Upper lobe of left lung (tissue), 6 donors: ENCODE measurements around the gene CDK6. TPM values are rescaled to one million over a fixed set of nuclear protein-coding genes. Genes with fewer than 3 reads are reported as not detected.

Experiments used
- ATAC-seq, 2 donors: fragments of 200-7000 bp; cut with Tn5 transposase; one replicate each; pipeline ENCODE4 v1.9.1; 2022; ENCODE audit warnings: mild to moderate bottlenecking in 2 of 2, moderate library complexity in 2 of 2; ENCODE audit not compliant: low FRiP score in 2 of 2
- DNase-seq, 2 donors: peaks; one replicate each; pipeline ENCODE4 v3.0.0-alpha.2; 2019 to 2020
- H3K27ac ChIP-seq, 4 donors: fragments of 200-600 bp; sonication (generic); one replicate each; pipeline ENCODE4 v1.5.1; 2016 to 2019
- H3K27me3 ChIP-seq, 4 donors: fragments of 200-600 bp; sonication (generic); one replicate each; pipeline ENCODE4 v1.5.1; 2017 to 2019
- H3K36me3 ChIP-seq, 4 donors: fragments of 200-600 bp; sonication (generic); one replicate each; pipeline ENCODE4 v1.5.1; 2016 to 2019
- H3K4me1 ChIP-seq, 4 donors: fragments of 200-600 bp; sonication (generic); one replicate each; pipeline ENCODE4 v1.5.1; 2018 to 2019
- H3K4me3 ChIP-seq, 4 donors: fragments of 200-600 bp; sonication (generic); one replicate each; pipeline ENCODE4 v1.5.1; 2017 to 2019; ENCODE audit warnings: mild to moderate bottlenecking in 2 of 4, moderate library complexity in 1 of 4
- H3K9me3 ChIP-seq, 4 donors: fragments of 200-600 bp; sonication (generic); one replicate each; pipeline ENCODE4 v1.5.1; 2018 to 2019
- EP300 ChIP-seq, 4 donors: sonication (generic); formaldehyde crosslinking; IDR thresholded peaks; one replicate each; pipeline ENCODE4 v1.5.1; 2017; ENCODE audit warnings: antibody characterized with exemption in 4 of 4, control low read depth in 2 of 4
- POLR2A ChIP-seq, 4 donors: fragments of 450-650 bp; IDR thresholded peaks; one replicate each; pipeline ENCODE4 v1.5.1; 2016 to 2017; ENCODE audit warnings: antibody characterized with exemption in 4 of 4, mild to moderate bottlenecking in 2 of 4
- POLR2AphosphoS5 ChIP-seq, 2 donors: sonication (generic); formaldehyde crosslinking; IDR thresholded peaks; one replicate each; pipeline ENCODE4 v1.5.1; 2017; ENCODE audit warnings: antibody characterized with exemption in 2 of 2
- WGBS, 2 donors: methylation state at CpG; one replicate each; pipeline ENCODE4 v1.1.5; 2017 to 2018; 5-methylcytosine and 5-hydroxymethylcytosine counted together
- total RNA-seq, 6 donors: library from RNA; depleted of rRNA in 4 of 6; stranded (reverse); fragments of >200 nt in 4 of 6; gene quantifications; one replicate each; pipeline versions ENCODE4 v1.1.0 to v1.2.1, GENCODE V29; 2016 to 2021
- TF ChIP-seq, protein P1 (sequence below), 6 experiments: fragments of 450-650 bp in 4 of 6; fragments of 200-600 bp in 2 of 6; sonication (generic) in 2 of 6; IDR thresholded peaks; one replicate each; pipeline ENCODE4 v1.5.1; 2016 to 2019; ENCODE audit warnings: antibody characterized with exemption in 6 of 6
- donor health status: DM: no; HTN: no; CAD: no; lungs with moderate emphysema.
- donor health status: DM: no; HTN: yes; CAD: no; lungs with severe emphysema.

Gene CDK6
- total RNA-seq, 6 donors from 2014 or later, result 15.7 to 26.9 (median 19.9) TPM

DNA sequence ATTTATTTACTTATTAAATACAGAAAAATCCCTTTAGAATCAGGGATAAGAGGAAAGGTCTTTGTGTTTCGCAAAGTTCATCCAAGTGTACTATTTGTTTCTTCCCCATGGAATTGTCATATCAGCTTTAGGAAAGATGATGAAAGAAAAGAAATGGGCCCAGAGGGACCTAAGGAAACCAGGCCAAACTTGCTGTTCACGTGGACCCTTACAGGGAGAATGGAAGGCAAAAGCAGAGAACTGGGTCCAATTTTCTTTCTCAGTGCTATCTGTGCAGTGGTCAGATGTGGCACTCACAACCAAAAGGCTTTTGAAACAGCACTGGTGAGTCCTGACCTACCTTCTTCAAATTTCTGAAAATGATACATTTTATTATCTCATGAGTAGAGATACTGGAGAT, 192.6 kb downstream of the CDK6 start:
- no peak for ATAC-seq
- no peak for DNase-seq
- Histone ChIP-seq H3K4me1 (peaks cover 12 to 25% (median 20%) of the 10 kb centered on the region in 4 donors), H3K9me3 (no peaks in the 10 kb centered on the region), H3K27me3 (no peaks in the 10 kb centered on the region), H3K4me3 (no peak overlapping the region), H3K36me3 (no peaks in the 10 kb centered on the region), H3K27ac (no peak overlapping the region)
- 88% methylated on average over 2 of the region's 2 CpGs for WGBS, 2 donors
- TF ChIP-seq POLR2AphosphoS5 (IDR thresholded peaks at IDR 0.05), result no peak
- no peak for TF ChIP-seq EP300 (IDR thresholded peaks at IDR 0.05)
- TF ChIP-seq, protein P1, sequence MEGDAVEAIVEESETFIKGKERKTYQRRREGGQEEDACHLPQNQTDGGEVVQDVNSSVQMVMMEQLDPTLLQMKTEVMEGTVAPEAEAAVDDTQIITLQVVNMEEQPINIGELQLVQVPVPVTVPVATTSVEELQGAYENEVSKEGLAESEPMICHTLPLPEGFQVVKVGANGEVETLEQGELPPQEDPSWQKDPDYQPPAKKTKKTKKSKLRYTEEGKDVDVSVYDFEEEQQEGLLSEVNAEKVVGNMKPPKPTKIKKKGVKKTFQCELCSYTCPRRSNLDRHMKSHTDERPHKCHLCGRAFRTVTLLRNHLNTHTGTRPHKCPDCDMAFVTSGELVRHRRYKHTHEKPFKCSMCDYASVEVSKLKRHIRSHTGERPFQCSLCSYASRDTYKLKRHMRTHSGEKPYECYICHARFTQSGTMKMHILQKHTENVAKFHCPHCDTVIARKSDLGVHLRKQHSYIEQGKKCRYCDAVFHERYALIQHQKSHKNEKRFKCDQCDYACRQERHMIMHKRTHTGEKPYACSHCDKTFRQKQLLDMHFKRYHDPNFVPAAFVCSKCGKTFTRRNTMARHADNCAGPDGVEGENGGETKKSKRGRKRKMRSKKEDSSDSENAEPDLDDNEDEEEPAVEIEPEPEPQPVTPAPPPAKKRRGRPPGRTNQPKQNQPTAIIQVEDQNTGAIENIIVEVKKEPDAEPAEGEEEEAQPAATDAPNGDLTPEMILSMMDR (IDR thresholded peaks at IDR 0.05), result no peak
- no peak for TF ChIP-seq POLR2A (IDR thresholded peaks at IDR 0.05)

DNA sequence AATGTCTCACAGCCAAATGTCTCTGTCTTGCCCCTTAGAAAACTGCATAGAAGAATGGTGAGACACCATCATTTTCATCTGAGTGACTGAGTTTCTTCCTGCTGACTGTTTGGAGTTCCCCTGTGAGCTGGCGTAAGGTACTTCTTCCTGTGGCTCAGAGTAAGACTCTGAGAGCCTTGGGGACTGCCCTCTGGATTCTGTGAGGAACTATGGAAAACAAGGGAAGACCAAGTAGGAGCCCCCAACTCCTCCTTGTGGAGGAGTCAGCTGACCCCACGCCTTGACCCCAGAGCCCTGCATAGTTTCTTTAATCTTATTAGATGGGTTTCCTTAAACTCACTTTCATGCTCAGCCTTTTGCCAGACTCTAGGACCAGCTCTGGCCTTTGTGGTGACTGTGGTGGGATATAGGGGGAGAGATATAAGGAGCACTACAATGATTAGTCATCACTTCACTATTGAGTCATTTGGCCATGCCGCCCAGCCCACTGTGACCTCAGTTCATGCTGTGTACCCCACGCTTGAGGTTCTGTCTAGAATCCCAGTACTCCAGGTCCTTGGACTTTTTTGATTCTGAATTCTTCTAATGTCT, 194.4 kb downstream of the CDK6 start:
- no peak for TF ChIP-seq POLR2A (IDR thresholded peaks at IDR 0.05)
- TF ChIP-seq EP300 (IDR thresholded peaks at IDR 0.05), result no peak
- no peak for TF ChIP-seq POLR2AphosphoS5 (IDR thresholded peaks at IDR 0.05)
- TF ChIP-seq, protein P1 (IDR thresholded peaks at IDR 0.05), result no peak
- DNase-seq (no peak), ATAC-seq (no peak)
- H3K4me3 ChIP-seq, result no peak overlapping the region
- H3K36me3 ChIP-seq, result no peaks in the 10 kb centered on the region
- no peak overlapping the region for H3K27ac ChIP-seq
- H3K27me3 ChIP-seq, result no peaks in the 10 kb centered on the region
- WGBS, 2 donors, result 62 to 64% methylated on average over 4 of the region's 4 CpGs
- no peaks in the 10 kb centered on the region for H3K9me3 ChIP-seq
- peaks cover 12 to 25% (median 20%) of the 10 kb centered on the region in 4 donors for H3K4me1 ChIP-seq

DNA sequence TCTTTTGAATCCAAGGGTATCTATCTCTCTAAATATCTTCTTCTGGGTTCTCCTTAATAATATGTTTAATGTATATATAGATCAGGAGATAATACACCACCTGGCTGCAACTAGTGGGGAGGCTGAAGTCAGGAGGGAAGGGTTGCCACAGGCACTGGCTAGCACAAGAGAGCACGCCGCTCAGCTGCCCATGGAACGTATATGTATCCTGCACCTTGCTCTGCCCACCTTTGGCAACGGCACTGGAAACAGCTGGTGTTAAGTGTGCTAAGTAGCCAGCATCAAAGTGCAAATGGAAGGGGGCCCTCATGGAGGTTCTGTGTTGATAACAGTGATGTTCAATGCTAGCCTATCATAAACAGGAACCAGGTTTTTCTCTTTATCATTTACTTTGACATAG, 196.4 kb downstream of the CDK6 start:
- H3K4me1 ChIP-seq, result peaks cover 15 to 18% (median 16%) of the 10 kb centered on the region in 4 donors
- H3K4me3 ChIP-seq, result no peak overlapping the region
- TF ChIP-seq POLR2A (IDR thresholded peaks at IDR 0.05), result no peak
- TF ChIP-seq POLR2AphosphoS5 (IDR thresholded peaks at IDR 0.05), result no peak
- TF ChIP-seq EP300 (IDR thresholded peaks at IDR 0.05), result no peak
- TF ChIP-seq, protein P1 (IDR thresholded peaks at IDR 0.05), result no peak
- WGBS, 2 donors, result 75 to 87% methylated on average over 4 of the region's 4 CpGs
- no peaks in the 10 kb centered on the region for H3K36me3 ChIP-seq
- ATAC-seq (no peak), DNase-seq (no peak)
- no peak overlapping the region for H3K27ac ChIP-seq
- no peaks in the 10 kb centered on the region for H3K27me3 ChIP-seq
- no peaks in the 10 kb centered on the region for H3K9me3 ChIP-seq

DNA sequence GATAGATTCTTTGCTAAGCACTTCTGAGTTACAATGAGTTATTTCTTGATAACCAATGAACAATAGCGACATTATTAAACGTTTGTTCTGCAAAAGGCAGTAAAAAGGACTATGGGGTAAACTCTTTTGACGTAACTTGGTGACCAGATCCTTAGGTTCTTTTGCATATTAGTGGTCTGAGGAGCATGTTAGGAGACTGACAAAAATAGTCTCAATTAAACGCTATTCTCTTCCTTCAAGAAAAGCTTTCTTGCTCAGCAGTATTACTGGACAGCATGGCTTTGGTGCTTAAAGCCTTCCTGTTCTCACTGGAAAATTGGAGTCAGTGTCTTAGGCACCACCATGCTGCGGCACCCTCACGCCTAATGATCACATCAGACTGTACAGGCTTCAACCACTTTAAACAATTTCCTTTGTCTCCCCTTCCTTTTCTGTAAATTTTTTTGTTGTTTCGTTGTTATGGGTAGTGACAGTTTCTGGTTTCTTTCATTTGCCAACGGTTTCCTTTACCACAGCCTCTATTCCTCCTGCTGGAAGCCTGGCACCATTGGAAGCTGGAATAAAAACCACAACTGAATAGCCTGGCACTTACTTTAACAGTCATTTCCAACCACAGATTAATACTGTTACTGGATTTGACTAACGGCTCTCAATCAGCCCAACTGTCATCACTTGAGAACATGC, 197.0 kb downstream of the CDK6 start:
- Histone ChIP-seq H3K36me3 (no peaks in the 10 kb centered on the region), H3K27me3 (no peaks in the 10 kb centered on the region), H3K9me3 (no peaks in the 10 kb centered on the region), H3K4me1 (peaks cover 15 to 18% (median 16%) of the 10 kb centered on the region in 4 donors), H3K4me3 (no peak overlapping the region), H3K27ac (no peak overlapping the region)
- no peak for ATAC-seq
- WGBS, 2 donors, result 67 to 69% methylated on average over 9 of the region's 9 CpGs
- no peak for DNase-seq
- no peak for TF ChIP-seq POLR2A (IDR thresholded peaks at IDR 0.05)
- no peak for TF ChIP-seq POLR2AphosphoS5 (IDR thresholded peaks at IDR 0.05)
- TF ChIP-seq, protein P1 (IDR thresholded peaks at IDR 0.05), result no peak
- no peak for TF ChIP-seq EP300 (IDR thresholded peaks at IDR 0.05)
